Measurements from ENCODE around the gene ENGASE.

GRCh38 chr17:79051306-79051705, 23.3 kb upstream of the ENGASE start:
- TF ChIP-seq, protein P1, sequence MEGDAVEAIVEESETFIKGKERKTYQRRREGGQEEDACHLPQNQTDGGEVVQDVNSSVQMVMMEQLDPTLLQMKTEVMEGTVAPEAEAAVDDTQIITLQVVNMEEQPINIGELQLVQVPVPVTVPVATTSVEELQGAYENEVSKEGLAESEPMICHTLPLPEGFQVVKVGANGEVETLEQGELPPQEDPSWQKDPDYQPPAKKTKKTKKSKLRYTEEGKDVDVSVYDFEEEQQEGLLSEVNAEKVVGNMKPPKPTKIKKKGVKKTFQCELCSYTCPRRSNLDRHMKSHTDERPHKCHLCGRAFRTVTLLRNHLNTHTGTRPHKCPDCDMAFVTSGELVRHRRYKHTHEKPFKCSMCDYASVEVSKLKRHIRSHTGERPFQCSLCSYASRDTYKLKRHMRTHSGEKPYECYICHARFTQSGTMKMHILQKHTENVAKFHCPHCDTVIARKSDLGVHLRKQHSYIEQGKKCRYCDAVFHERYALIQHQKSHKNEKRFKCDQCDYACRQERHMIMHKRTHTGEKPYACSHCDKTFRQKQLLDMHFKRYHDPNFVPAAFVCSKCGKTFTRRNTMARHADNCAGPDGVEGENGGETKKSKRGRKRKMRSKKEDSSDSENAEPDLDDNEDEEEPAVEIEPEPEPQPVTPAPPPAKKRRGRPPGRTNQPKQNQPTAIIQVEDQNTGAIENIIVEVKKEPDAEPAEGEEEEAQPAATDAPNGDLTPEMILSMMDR (IDR thresholded peaks at IDR 0.05): no peak
- TF ChIP-seq POLR2A (IDR thresholded peaks at IDR 0.05; ENCODE audit: low read depth): no peak
